NCI-H2227 (cell line): ENCODE data around the gene RBM24.
"Not testable (repeated sequence)": the region's sequence is repeated elsewhere in the genome, so short reads cannot be mapped to it uniquely, and the experiment has no call there.

Experiments used
- DNase-seq: peaks from one replicate; lab custom pipeline; 2025; ENCODE audit not compliant: unreplicated experiment; lab: John Stamatoyannopoulos, UW

The RBM24 gene

DNA sequence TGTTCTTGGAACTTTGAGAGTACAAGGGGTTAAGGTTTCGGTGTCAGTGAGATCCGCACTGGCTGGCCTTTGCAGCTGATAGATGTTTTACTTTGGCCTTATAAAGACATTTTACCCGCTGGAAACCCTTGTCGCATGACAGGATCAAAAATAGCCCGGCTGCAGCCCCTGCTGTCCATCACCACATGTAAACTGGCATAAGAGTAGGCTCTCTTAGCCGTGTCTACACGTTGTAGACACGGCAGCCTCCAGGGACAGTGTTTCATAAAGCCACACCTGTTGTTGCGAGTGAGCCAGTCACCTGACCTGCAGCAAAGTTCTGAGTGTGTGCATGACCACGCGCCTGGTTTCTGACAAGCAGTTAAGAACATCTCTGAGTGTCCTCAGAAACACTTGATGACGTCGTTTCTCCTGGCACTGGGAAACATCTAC is 8.5 kb downstream of the RBM24 start:
- no peak for DNase-seq

DNA sequence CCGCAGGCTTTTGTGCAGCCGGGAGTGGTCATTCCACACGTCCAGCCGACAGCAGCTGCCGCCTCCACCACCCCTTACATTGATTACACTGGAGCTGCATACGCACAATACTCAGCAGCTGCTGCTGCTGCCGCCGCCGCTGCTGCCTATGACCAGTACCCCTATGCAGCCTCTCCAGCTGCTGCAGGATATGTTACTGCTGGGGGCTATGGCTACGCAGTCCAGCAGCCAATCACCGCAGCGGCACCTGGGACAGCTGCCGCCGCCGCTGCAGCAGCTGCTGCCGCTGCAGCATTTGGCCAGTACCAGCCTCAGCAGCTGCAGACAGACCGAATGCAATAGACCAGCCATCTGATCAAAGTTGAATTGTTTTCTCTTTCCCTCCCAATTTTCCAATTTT is 10.6 kb downstream of the RBM24 start:
- no peak for DNase-seq

DNA sequence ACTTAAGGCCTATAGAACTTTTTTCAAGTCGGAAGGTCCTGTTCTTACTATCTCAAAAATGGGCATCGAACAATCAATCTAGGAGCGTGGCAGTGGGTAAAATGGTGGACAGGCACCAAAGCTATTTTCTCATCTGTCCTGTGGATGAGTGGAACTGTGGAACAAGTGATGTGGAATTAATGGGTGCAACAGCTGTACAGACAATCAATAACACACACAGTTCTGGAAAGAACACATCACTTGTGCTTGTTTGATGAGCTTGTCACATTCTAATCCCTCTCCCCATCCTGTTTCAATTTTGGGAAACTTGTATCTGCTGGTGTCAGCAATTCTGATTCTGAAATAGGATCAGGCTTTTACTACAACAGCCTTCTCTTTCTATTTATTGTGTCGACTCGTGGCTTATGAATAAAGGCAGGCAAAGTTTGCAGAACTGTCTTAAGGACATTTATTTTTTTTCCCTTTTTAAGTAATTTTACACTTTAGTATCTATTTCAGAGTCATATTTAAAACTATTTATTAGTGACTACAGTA is 11.5 kb downstream of the RBM24 start:
- DNase-seq, result no peak

DNA sequence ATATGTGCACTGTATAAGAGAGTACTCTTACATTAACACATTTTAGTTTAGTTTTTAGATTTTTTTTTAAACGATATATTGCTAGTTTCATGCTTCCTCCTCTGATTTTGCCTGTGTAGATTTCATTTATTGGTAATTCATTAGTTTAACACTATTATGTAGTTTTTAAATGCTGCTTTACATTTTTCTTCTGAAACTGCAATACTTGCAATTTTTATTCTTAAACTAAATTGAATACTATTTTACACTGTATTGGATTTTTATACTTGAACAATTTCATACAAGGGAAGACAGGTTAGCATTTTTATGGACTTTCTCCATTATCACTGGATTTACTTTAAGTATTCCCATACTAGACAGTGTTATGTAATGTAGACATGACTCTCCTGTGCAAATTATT is 12.2 kb downstream of the RBM24 start:
- DNase-seq, result no peak

DNA sequence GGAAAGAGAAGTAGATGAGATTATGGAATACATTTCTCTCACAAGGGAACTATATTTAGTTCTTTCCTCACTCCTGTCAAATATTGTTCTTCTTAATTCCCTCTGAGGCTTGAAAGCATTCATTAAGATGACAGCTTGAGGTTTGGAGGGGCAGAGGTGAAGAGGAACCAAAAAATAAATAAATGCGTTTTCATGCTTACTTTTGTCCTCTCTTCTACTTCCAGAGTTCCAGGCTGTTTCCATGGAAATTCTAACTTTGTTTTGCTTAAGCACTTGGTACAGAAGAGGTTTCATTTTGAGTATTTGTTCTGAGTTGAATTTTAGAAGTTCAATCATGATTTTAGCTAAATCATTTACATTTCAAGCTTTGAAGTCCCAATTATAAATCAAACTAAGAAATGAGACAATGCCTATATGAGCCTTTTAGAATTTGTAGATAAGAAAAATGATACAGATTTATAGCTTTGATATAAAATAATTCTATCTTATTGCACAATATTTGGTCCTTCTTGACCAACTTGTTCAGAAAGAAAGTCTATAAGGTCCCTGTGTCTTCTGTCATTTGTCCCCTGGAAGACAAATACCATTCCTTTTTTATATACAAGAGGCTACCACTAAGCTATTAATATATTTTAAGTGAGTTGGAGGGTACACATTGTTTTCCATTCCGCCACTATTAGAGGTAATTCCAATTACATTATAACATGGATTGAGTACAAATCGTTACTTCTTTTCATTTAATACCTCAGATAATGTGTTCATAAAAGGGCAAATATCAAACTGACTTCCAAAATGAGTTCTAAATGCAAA is 16.3 kb downstream of the RBM24 start:
- no peak for DNase-seq

DNA sequence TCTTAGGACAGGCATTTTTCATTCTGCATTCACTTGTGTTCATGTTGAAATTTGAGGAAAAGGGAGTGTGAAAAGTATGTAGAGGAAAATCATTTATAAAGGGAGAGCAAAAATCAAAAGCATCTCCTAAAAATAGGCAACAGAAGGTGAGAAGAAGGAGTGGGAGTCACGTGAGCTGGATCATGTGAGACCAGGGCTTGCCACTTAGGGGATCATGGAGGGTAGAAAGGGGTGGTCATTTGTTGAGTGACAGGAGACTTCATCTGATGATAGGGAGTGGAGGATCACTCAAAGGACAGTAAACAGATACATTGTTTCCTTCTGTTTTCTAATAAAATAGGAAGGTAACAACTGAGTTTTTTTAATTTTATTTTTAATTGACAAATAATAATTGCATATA is 17.1 kb downstream of the RBM24 start:
- DNase-seq, result no peak

DNA sequence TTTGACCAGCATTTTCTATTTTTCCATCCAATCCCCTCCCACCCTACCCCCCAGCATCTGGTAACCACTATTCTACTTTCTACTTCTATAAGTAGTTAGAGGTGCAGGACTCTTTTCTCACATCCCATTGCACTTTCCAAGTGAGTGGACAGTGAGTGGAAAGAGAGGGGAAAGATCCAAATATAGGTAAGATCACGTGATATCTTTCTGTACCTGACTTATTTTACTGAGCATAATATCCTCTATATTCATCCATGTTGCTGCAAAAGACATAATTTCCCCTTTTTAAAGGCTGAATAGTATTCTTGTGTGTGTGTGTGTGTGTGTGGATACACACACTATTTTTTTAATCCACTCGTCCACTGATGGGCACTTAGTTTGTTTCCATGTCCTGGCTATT is 18.1 kb downstream of the RBM24 start:
- no peak for DNase-seq

DNA sequence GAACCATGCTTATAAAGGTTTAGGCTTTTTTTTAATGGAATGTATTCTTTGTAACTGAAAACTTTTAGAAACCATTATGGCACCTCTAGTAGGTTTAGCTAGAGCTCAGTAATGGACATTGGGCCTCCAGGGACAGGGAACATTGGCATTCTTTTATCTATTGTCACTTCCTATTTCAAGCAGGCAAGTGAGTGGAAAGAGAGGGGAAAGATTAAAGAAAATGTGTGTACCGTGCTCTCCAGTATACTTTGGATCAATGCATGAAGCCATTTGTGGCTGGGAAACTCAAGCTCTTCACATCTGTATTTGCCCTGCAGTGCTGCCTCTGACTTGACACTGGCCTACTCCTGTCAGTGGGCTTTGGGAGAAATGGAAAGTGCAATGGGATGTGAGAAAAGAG is 18.6 kb downstream of the RBM24 start:
- no peak for DNase-seq

- DNase-seq, result no peak
Measured at GRCh38 chr6:17300637-17301036, 19.5 kb downstream of the RBM24 start.

DNA sequence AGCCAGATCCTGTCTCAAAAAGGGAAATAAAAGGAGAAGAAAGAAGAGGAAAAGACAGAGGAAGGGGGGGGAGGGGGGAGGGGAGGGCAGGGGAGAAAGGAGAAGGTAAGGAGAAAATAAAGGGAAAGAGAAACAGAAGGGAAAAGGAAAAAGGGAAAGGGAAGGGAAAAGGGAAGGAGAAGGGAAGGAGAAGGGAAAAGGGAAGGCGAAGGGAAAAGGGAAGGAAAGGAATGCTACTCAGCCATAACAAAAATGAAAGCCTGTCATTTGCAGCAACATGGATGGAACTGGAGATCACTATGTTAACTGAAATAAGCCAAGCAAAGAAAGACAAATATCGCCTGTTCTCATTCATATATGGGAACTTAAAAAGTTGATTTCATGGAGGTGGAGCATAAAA is 22.3 kb downstream of the RBM24 start:
- DNase-seq, result no peak

DNA sequence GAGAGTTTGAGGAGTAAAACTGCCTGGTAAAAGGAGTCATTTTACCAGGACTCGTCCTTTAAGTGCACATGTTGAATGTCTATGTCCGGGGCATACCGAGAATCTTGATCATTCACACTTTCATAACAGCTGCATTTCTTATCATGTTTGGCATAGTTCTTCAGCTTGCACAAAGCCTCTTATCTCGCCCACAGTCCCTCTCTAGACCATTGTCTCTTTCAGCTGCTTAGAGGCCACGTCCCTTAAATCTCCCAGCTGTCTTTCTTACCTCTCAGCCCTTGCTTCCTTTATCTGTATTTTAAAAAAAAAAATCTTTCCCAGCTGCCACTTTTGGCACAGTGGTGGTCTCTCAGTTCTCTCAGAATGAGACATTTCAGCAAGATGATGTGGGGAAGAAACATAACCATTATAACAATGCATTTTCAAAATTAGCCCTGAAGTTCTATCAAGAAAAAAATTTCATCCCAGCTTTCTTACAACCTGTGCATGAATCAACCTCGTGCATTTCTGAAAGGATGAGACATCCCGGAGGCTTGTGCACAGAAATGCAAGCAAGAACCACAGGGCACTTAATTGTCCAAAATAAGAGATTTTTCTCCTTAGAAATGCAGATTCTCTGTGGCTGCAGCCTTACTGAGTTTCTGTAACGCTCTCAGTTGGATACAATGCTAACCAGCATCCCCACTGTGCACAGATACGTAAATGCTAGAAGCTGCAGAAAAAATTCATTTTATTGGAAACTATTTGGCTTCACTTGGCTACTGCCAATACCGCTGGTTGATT is 24.2 kb downstream of the RBM24 start:
- no peak for DNase-seq

GRCh38 chr6:17311595-17312311 is 30.6 kb downstream of the RBM24 start:
- DNase-seq, result no peak

DNA sequence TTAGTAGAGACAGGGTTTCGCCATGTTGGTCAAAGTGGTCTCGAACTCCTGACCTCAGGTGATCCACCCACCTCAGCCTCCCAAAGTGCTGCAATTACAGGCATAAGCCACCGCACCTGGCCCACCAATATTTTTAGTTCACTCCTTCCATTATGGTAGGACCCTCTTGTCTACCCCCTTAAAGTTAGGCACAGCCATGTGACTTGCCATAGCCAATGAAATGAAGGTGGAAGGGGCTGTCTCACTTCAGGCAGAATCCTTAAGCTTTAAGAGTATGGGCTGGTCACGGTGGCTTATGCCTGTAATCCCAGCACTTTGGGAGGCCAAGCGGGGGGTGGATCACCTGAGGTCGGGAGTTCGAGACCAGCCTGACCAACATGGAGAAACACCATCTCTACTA is 32.1 kb downstream of the RBM24 start:
- not testable (repeated sequence) for DNase-seq

DNA sequence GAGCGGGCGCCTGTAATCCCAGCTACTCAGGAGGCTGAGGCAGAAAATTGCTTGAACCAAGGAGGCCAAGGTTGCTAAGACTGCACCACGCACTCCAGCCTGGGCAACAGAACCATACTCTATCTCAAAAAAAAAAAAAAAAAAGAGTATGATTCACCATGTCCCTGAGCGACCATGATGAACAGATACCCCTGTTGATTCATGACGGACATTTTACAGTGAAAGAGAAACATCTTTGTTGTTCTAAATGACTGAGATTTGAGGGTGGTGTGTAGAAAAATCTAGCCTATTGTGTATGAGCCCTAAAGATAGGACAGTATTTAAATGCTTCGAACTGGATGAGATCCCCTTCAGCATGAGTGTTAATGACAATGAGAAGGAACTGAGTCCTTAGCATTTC is 32.8 kb downstream of the RBM24 start:
- no peak for DNase-seq

- DNase-seq, result no peak
Measured at GRCh38 chr6:17315262-17315661, 34.1 kb downstream of the RBM24 start.

DNA sequence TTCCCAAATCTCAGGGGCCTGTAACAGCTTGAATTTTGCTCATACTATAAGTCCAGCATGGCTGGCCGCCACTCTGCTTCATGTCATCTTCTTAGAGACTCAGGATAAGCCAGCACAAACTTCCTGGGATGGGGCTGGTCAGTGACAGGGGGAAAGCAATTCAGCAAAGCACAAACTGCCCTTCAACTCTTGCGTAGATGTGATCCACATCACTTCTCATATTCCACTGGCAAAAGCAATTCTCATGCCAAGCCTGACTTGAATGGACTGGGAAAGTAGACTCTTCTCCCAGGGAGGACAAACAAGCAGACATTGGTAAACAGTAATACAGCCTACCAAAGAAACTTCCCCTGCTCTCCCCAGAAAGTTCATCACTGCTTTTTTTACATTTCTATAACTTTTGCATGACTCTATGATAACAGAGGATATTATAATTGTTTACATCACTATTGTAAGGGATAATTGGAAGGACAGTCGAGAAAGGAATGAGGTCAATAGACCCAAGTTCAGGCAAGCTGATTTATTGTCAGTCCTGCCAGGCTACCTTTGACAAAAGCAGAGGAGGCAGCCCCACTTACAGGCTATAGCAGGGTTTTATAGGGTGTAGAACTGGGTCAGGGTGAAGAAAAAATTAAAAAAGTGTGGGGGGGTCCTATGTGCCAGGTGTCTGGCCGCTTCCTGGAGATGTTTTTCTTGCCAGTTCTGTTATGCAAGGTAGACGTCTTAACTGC is 37.4 kb downstream of the RBM24 start:
- no peak for DNase-seq

DNA sequence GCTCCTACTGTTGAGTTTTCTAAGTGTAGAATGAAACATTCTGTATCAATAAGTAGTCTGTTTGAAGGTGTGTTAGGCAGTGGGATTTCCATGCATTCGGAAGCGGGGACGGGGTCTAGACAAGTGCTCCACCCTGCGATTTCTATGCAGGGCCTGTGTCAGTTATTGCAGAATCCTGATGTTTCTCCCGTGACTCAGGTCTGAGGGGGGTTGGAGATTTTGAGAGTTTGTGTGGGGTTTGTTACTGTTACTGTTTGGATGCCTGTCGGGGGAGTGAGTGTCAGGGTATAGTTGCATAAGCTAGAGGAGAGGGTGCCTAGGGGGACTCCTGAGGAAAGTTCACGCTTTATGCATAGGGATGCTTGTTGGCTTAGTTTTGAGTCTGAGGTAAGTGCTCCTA is 39.1 kb downstream of the RBM24 start:
- not testable (repeated sequence) for DNase-seq

DNA sequence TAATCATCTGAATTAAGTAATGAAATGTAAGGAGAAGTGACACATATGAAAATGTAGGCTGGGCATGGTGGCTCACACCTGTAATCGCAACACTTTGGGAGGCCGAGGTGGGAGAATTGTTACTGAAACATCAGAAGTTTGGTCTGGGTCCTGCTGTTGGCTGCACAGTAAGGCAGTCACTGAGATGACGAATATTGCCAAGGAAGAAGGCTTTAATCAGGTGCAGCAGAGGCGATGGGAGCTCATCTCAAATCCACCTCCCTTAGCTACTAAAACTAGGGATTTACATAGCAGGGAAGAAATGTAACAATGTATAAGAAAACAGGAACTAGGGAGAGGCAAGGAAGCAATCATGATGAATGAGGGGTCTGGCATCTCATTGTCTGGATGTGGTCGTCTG is 50.1 kb downstream of the RBM24 start:
- no peak for DNase-seq

- DNase-seq, result no peak
Measured at GRCh38 chr6:17334265-17334664, 53.1 kb downstream of the RBM24 start.

DNA sequence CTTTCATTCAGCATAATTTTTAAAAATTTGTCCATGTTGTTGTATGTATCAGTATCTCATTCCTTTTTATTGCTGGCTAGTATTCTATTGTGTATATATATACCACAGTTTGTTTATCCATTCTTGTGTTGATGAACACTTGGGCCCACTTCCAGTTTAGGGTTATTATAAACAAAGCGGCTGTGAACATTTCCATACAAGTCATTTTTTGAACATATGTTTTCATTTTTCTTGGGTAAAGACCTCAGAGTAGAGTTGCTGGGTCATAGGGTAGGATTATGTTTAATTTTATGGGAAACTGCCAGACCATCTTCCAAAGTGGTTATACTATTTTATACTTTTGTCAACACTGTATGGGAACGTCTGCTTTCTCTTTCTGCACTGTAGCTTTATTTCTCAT is 55.3 kb downstream of the RBM24 start:
- no peak for DNase-seq

DNA sequence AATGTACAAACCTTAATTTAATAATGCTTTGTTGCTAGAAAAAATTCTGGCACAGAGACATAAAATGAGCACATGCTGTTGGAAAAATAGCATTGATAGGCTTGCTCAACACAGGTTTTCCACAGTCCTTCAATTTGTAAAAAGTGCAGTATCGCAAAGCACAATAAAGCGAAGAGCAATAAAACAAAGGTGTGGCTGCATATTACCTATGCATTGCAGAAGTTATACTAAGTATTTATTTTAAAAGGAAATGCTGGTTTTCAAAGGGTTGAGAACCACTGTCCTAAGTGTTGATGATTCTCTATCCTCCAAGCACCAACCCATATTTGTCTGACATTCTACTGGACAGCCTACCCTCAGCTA is 58.1 kb downstream of the RBM24 start:
- no peak for DNase-seq
